Activated naive CD4-positive, alpha-beta T cell treated with anti-CD3 and anti-CD28 coated beads for 36 hours (primary cell): ENCODE data around the gene TRIB2. TPM values are rescaled to one million over a fixed set of nuclear protein-coding genes. Genes with fewer than 3 reads are reported as not detected.

Experiments
- CTCF ChIA-PET: fragments of 350-600 bp; sonication (Branson Sonifier 250); formaldehyde crosslinking; loops from one replicate; lab custom pipeline; 2021; ENCODE audit warnings: antibody characterized with exemption; lab: Charles Lee
- DNase-seq: peaks from one replicate; pipeline ENCODE4 v3.0.0-alpha.2; 2020
- H3K27ac Mint-ChIP-seq: one replicate; pipeline ENCODE4 v1.8.0; 2021; ENCODE audit warnings: mild to moderate bottlenecking, mixed read lengths
- H3K27me3 Mint-ChIP-seq: one replicate; pipeline ENCODE4 v1.8.0; 2021; ENCODE audit warnings: low read depth, mixed read lengths
- H3K36me3 Mint-ChIP-seq: one replicate; pipeline ENCODE4 v1.8.0; 2021; ENCODE audit warnings: low read depth, mixed read lengths
- H3K4me1 Mint-ChIP-seq: one replicate; pipeline ENCODE4 v1.8.0; 2021; ENCODE audit warnings: low read depth, mixed read lengths
- H3K4me3 Mint-ChIP-seq: one replicate; pipeline ENCODE4 v1.8.0; 2021; ENCODE audit warnings: mild to moderate bottlenecking, moderate library complexity, mixed read lengths
- H3K9me3 Mint-ChIP-seq: one replicate; pipeline ENCODE4 v1.8.0; 2021; ENCODE audit warnings: mixed read lengths
- intact Hi-C: fragments of 100-400 bp; cut with micrococcal nuclease; formaldehyde crosslinking; loops from one replicate; pipeline ENCODE4 v1.15.1; 2023
- total RNA-seq, 2 experiments: library from RNA; stranded (reverse); gene quantifications; one replicate each; pipeline ENCODE4 v1.2.3, GENCODE V29; 2021

Gene TRIB2
- total RNA-seq, 2 experiments from 2014 or later = 3.7 to 4.4 TPM

DNA sequence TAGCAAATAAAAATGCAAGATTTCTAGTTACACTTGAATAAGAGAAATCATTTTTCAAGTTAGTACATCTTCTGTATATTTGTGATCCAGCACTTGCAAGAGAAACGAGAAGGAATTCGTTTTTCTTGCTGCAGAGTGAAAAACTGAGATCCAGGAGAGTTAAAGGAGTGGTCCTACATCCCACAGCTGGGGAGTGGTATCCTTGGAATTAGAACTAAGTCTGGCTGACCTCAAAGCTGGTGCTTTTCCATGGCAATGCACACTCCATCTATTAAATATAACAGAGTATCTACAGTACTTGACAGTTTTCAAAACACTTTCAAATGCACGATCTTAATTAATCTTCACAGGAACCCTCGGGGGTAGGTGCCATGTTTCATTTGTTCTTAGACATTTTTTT lies 46.8 kb downstream of the TRIB2 start:
- no peak overlapping the region for H3K27ac Mint-ChIP-seq
- CTCF ChIA-PET = no interaction called here

GRCh38 chr2:12764075-12764730 lies 47.5 kb downstream of the TRIB2 start:
- Mint-ChIP-seq H3K36me3 (no peaks in the 10 kb centered on the region), H3K27ac (no peak overlapping the region)
- intact Hi-C loops = no loop called here

More for the DNA sequence above, 46.8 kb downstream of the TRIB2 start:
- Mint-ChIP-seq H3K27me3 (peaks cover 4% of the 10 kb centered on the region), H3K36me3 (no peaks in the 10 kb centered on the region), H3K9me3 (peaks cover 4% of the 10 kb centered on the region), H3K4me3 (no peak overlapping the region), H3K4me1 (peaks cover 9% of the 10 kb centered on the region)
- intact Hi-C loops = no loop called here
- DNase-seq = no peak

DNA sequence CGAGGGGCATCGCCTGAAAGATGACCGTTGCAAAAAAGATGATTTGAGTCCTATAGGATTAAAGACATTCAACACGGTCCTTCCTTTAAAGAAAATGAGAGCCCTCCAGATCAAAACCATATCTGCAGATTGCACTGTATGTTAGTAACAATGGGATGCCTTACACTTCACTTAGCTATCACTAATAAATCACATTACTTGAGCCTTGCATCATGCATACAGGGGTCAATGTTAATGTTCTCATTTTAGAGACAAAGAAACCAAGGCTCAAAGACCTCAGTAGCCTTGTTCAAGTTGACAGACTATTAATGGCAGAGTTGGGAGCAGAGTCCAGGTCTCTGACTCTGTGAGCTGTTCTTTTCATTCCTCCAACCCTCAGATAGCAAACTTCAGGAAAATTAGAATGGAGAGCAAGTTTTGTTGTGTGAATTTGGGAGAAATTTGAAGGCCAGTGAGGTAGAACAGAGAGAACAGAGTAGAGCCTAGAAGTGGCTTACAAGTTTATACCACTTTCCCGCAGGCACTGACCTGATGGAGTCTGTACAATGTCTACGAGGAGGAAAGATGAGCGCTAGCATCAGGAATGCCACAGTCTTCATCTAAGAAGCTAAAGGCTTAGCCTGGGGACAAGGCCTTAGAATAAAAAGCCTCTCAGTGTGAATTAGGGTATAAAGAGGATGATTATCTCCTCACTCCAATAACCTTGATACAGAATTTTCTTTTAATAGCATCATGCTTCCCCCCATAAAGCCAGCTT lies 48.3 kb downstream of the TRIB2 start:
- peaks cover 15% of the 10 kb centered on the region for H3K4me1 Mint-ChIP-seq

More at GRCh38 chr2:12764075-12764730, 47.5 kb downstream of the TRIB2 start:
- Mint-ChIP-seq H3K9me3 (peaks cover 4% of the 10 kb centered on the region), H3K4me1 (peaks cover 9% of the 10 kb centered on the region), H3K4me3 (no peak overlapping the region), H3K27me3 (peaks cover 4% of the 10 kb centered on the region)
- CTCF ChIA-PET = interaction anchor here (0.6 to 0.9 kb wide), 2 partner anchors 239 to 1071 kb away, joined by 3 to 4 read pairs; no protein-coding TSS in a partner anchor
- DNase-seq = no peak

DNA sequence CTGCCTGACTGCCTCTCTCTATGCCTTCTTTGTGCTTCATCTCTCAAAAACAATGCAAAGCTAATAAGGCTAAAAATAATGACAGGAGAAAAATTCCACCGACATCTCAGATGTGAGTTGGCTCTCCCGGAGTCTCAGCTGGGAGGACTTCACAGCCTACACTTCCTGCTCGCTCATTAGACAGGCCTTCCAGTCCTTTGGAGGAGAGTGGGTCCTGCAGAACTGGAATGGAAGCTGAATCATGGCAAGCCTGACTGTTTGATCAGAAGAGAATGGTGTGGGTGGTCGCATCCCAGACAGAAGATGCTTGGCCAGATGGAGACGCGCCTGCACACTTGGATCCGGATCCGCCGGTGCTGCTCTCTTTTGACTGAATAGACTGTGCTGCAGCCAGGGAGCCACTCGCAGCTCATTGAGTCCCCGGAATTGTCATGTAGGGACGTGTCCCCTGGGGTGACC lies 49.7 kb downstream of the TRIB2 start:
- Mint-ChIP-seq H3K27me3 (peaks cover 12% of the 10 kb centered on the region), H3K36me3 (no peaks in the 10 kb centered on the region), H3K27ac (no peak overlapping the region), H3K9me3 (peaks cover 4% of the 10 kb centered on the region), H3K4me3 (no peak overlapping the region), H3K4me1 (peaks cover 7% of the 10 kb centered on the region)
- DNase-seq = no peak
- intact Hi-C loops = no loop called here
- CTCF ChIA-PET = interaction anchor here (0.7 kb wide), 1 partner anchor 440 kb away, joined by 3 read pairs; no protein-coding TSS in a partner anchor

More for the DNA sequence above, 48.3 kb downstream of the TRIB2 start:
- intact Hi-C loops = no loop called here
- Mint-ChIP-seq H3K27me3 (peaks cover 12% of the 10 kb centered on the region), H3K36me3 (no peaks in the 10 kb centered on the region), H3K4me3 (no peak overlapping the region), H3K9me3 (peaks cover 4% of the 10 kb centered on the region), H3K27ac (no peak overlapping the region)
- no peak for DNase-seq
- CTCF ChIA-PET = interaction anchor here (0.6 to 0.9 kb wide), 2 partner anchors 238 to 1072 kb away, joined by 3 to 4 read pairs; no protein-coding TSS in a partner anchor

- H3K4me3 Mint-ChIP-seq = no peak overlapping the region
- H3K27me3 Mint-ChIP-seq = peaks cover 12% of the 10 kb centered on the region
- intact Hi-C loops = no loop called here
- CTCF ChIA-PET = interaction anchor here (0.6 kb wide), 1 partner anchor 692 kb away, joined by 4 read pairs; no protein-coding TSS in a partner anchor
- H3K36me3 Mint-ChIP-seq = no peaks in the 10 kb centered on the region
- DNase-seq = no peak
- H3K9me3 Mint-ChIP-seq = peaks cover 4% of the 10 kb centered on the region
- peaks cover 7% of the 10 kb centered on the region for H3K4me1 Mint-ChIP-seq
- no peak overlapping the region for H3K27ac Mint-ChIP-seq
Measured at GRCh38 chr2:12767541-12767940, 50.8 kb downstream of the TRIB2 start.

- DNase-seq = no peak
- no peaks in the 10 kb centered on the region for H3K36me3 Mint-ChIP-seq
- H3K27me3 Mint-ChIP-seq = peaks cover 12% of the 10 kb centered on the region
- peaks cover 4% of the 10 kb centered on the region for H3K9me3 Mint-ChIP-seq
- H3K27ac Mint-ChIP-seq = no peak overlapping the region
- CTCF ChIA-PET = interaction anchor here (0.9 kb wide), 1 partner anchor 14 kb away, joined by 3 read pairs; no protein-coding TSS in a partner anchor
- peaks cover 7% of the 10 kb centered on the region for H3K4me1 Mint-ChIP-seq
- intact Hi-C loops = no loop called here
- H3K4me3 Mint-ChIP-seq = no peak overlapping the region
Measured at GRCh38 chr2:12767996-12768624, 51.4 kb downstream of the TRIB2 start.

DNA sequence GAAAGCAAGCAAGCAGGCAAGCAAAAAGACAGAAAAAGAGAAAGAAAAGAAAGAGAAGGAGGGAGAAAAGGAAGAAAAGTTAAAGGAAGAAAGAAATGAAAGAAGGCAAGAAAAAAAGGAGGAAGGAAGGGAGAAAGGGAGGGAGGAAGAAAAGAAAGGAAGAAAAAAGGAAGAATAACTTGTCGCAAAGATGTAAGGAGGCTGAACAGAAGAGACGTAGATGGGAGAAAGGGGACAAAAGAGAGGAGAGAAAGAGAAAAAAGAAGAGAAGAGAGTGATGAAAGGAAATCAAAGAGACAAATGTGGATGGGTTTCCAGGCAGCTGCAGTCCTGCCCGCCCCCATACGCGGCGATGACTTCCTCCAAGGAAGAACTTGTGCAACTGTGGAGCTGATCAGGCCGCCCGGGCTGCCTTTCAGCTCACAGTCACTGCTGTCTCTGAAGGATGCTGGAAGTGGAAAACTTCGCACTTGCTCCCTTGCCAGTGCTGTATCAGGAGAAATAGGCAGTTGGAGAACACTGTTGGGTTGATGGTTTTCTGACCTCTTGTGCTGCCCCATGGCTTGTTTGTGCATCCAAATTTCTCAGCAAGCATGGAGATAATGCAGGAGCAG lies 52.9 kb downstream of the TRIB2 start:
- Mint-ChIP-seq H3K9me3 (no peaks in the 10 kb centered on the region), H3K27me3 (peaks cover 15% of the 10 kb centered on the region), H3K4me3 (no peak overlapping the region), H3K27ac (no peak overlapping the region), H3K4me1 (peaks cover 7% of the 10 kb centered on the region), H3K36me3 (no peaks in the 10 kb centered on the region)
- peak; percentile 5 for DNase-seq
- CTCF ChIA-PET = interaction anchor here (1.1 kb wide), 1 partner anchor 10 kb away, joined by 3 read pairs; no protein-coding TSS in a partner anchor
- intact Hi-C loops = no loop called here

GRCh38 chr2:12770300-12770968 lies 53.7 kb downstream of the TRIB2 start:
- H3K9me3 Mint-ChIP-seq = no peaks in the 10 kb centered on the region
- CTCF ChIA-PET = interaction anchor here (1.1 kb wide), 1 partner anchor 9 kb away, joined by 3 read pairs; no protein-coding TSS in a partner anchor
- no peak for DNase-seq
- H3K27ac Mint-ChIP-seq = no peak overlapping the region
- H3K36me3 Mint-ChIP-seq = no peaks in the 10 kb centered on the region
- H3K4me1 Mint-ChIP-seq = peaks cover 7% of the 10 kb centered on the region
- intact Hi-C loops = no loop called here
- H3K27me3 Mint-ChIP-seq = peaks cover 15% of the 10 kb centered on the region
- no peak overlapping the region for H3K4me3 Mint-ChIP-seq

GRCh38 chr2:12771154-12771553 lies 54.4 kb downstream of the TRIB2 start:
- intact Hi-C loops = no loop called here
- no peak overlapping the region for H3K27ac Mint-ChIP-seq
- peaks cover 7% of the 10 kb centered on the region for H3K4me1 Mint-ChIP-seq
- H3K36me3 Mint-ChIP-seq = no peaks in the 10 kb centered on the region
- peaks cover 15% of the 10 kb centered on the region for H3K27me3 Mint-ChIP-seq
- no peak overlapping the region for H3K4me3 Mint-ChIP-seq
- CTCF ChIA-PET = interaction anchor here (1.1 kb wide), 1 partner anchor 9 kb away, joined by 3 read pairs; no protein-coding TSS in a partner anchor
- no peak for DNase-seq
- no peaks in the 10 kb centered on the region for H3K9me3 Mint-ChIP-seq

GRCh38 chr2:12773586-12774394 lies 57.1 kb downstream of the TRIB2 start:
- Mint-ChIP-seq H3K27me3 (peaks cover 10% of the 10 kb centered on the region), H3K36me3 (no peaks in the 10 kb centered on the region), H3K27ac (no peak overlapping the region), H3K9me3 (no peaks in the 10 kb centered on the region), H3K4me3 (no peak overlapping the region), H3K4me1 (peaks cover 7% of the 10 kb centered on the region)
- intact Hi-C loops = no loop called here
- CTCF ChIA-PET = interaction anchor here (0.8 kb wide), 1 partner anchor 118 kb away, joined by 3 read pairs; no protein-coding TSS in a partner anchor
- DNase-seq = no peak

DNA sequence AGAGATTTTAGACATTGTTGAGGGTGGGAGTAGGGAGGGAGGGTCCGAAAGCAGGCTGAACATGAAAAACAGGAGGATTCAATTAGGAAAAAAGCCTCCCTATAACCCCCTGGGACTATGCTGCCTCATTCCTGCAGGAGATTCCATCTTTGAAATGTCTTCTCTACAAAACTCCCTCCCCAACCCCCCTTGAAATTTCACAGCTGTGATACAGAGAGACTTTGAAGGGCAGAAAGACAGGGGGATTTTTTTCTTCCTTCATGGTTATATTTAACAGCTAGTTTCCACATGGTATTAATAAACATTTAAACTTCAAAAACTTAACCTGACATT lies 57.6 kb downstream of the TRIB2 start:
- CTCF ChIA-PET = interaction anchor here (0.8 kb wide), 1 partner anchor 118 kb away, joined by 3 read pairs; no protein-coding TSS in a partner anchor
- peaks cover 9% of the 10 kb centered on the region for H3K27me3 Mint-ChIP-seq
- no peak overlapping the region for H3K4me3 Mint-ChIP-seq
- DNase-seq = no peak
- peaks cover 5% of the 10 kb centered on the region for H3K4me1 Mint-ChIP-seq
- no peaks in the 10 kb centered on the region for H3K36me3 Mint-ChIP-seq
- H3K27ac Mint-ChIP-seq = no peak overlapping the region
- no peaks in the 10 kb centered on the region for H3K9me3 Mint-ChIP-seq
- intact Hi-C loops = no loop called here
